ENCODE measurements around the gene SMYD2. TPM values are rescaled to one million over a fixed set of nuclear protein-coding genes. Genes with fewer than 3 reads are reported as not detected.

SMYD2 gene
- polyA plus RNA-seq, 3 donors = 14.2 to 28.4 (median 23.6) TPM

GRCh38 chr1:214319938-214320337 lies 39.0 kb downstream of the SMYD2 start:
- Mint-ChIP-seq H3K4me3 (no peak overlapping the region), H3K9me3 (no peaks in the 10 kb centered on the region), H3K27me3 (ENCODE audit: low read depth in 3 of 3) (no peaks in the 10 kb centered on the region), H3K4me1 (peaks cover 5% of the 10 kb centered on the region), H3K27ac (no peak overlapping the region), H3K36me3 (peaks cover 45 to 49% of the 10 kb centered on the region in 2 donors)
- TF ChIP-seq CTCF (IDR thresholded peaks at IDR 0.05) = peak; percentile 21
- intact Hi-C loops (cut with micrococcal nuclease) = no loop called here
- DNase-seq = no peak
- Histone ChIP-seq H3K9me3 (replicated peaks in 1 of 2; ENCODE audit: control insufficient read depth in 1 of 2, insufficient read depth in 1 of 2, low read length in 2 of 2) (no peaks in the 10 kb centered on the region), H2AFZ (ENCODE audit: insufficient read depth, low read depth, low read length, poor library complexity, severe bottlenecking) (no peak overlapping the region), H4K20me1 (ENCODE audit: insufficient read depth, low read length) (no peaks in the 10 kb centered on the region), H3K27ac (ENCODE audit: low read depth in 1 of 2, low read length in 2 of 2) (no peak overlapping the region), H3K79me2 (ENCODE audit: insufficient read depth, low read length) (no peaks in the 10 kb centered on the region), H3K36me3 (replicated peaks in 1 of 2; ENCODE audit: control insufficient read depth in 1 of 2, insufficient read depth in 2 of 2, low read length in 2 of 2) (peaks cover 10 to 33% of the 10 kb centered on the region in 2 donors), H3K4me1 (ENCODE audit: control insufficient read depth in 1 of 2, insufficient read depth in 2 of 2, low read length in 2 of 2) (no peaks in the 10 kb centered on the region), H3K4me3 (replicated peaks in 1 of 3; ENCODE audit: low read depth in 2 of 3, low read length in 3 of 3) (no peak overlapping the region), H3K27me3 (ENCODE audit: control insufficient read depth in 2 of 2, insufficient read depth in 2 of 2, low read length in 2 of 2) (no peaks in the 10 kb centered on the region), H3K9ac (ENCODE audit: insufficient read depth, low read length, poor library complexity, severe bottlenecking) (no peak overlapping the region), H3K4me2 (replicated peaks; ENCODE audit: extremely low read depth, low read length, poor library complexity, severe bottlenecking) (no peak overlapping the region)
- WGBS (ENCODE audit: insufficient coverage) = 100% methylated on average over 1 of the region's 5 CpGs

GRCh38 chr1:214321705-214322453 lies 40.9 kb downstream of the SMYD2 start:
- no peak for DNase-seq
- H3K27me3 ChIP-seq (ENCODE audit: control insufficient read depth in 2 of 2, insufficient read depth in 2 of 2, low read length in 2 of 2) = no peaks in the 10 kb centered on the region
- no peak overlapping the region for H3K4me2 ChIP-seq (replicated peaks; ENCODE audit: extremely low read depth, low read length, poor library complexity, severe bottlenecking)
- H3K36me3 ChIP-seq (replicated peaks in 1 of 2; ENCODE audit: control insufficient read depth in 1 of 2, insufficient read depth in 2 of 2, low read length in 2 of 2) = peaks cover 20 to 33% of the 10 kb centered on the region in 2 donors
- no peak overlapping the region for H3K4me3 Mint-ChIP-seq
- peaks cover 5% of the 10 kb centered on the region for H3K4me1 Mint-ChIP-seq
- no peak for TF ChIP-seq CTCF (IDR thresholded peaks at IDR 0.05)
- H3K9ac ChIP-seq (ENCODE audit: insufficient read depth, low read length, poor library complexity, severe bottlenecking) = no peak overlapping the region
- WGBS (ENCODE audit: insufficient coverage) = no CpG with 5 or more reads among the region's 5 CpGs
- H3K9me3 ChIP-seq (replicated peaks in 1 of 2; ENCODE audit: control insufficient read depth in 1 of 2, insufficient read depth in 1 of 2, low read length in 2 of 2) = no peaks in the 10 kb centered on the region
- no peaks in the 10 kb centered on the region for H4K20me1 ChIP-seq (ENCODE audit: insufficient read depth, low read length)
- no peak overlapping the region for H3K4me3 ChIP-seq (replicated peaks in 1 of 3; ENCODE audit: low read depth in 2 of 3, low read length in 3 of 3)
- no peak overlapping the region for H2AFZ ChIP-seq (ENCODE audit: insufficient read depth, low read depth, low read length, poor library complexity, severe bottlenecking)
- intact Hi-C loops (cut with micrococcal nuclease) = no loop called here
- no peaks in the 10 kb centered on the region for H3K79me2 ChIP-seq (ENCODE audit: insufficient read depth, low read length)
- H3K27me3 Mint-ChIP-seq (ENCODE audit: low read depth in 3 of 3) = no peaks in the 10 kb centered on the region
- H3K9me3 Mint-ChIP-seq = no peaks in the 10 kb centered on the region
- H3K27ac Mint-ChIP-seq = no peak overlapping the region
- H3K4me1 ChIP-seq (ENCODE audit: control insufficient read depth in 1 of 2, insufficient read depth in 2 of 2, low read length in 2 of 2) = no peaks in the 10 kb centered on the region
- H3K36me3 Mint-ChIP-seq = peaks cover 46 to 48% of the 10 kb centered on the region in 2 donors
- H3K27ac ChIP-seq (ENCODE audit: low read depth in 1 of 2, low read length in 2 of 2) = no peak overlapping the region

All from CD14-positive monocyte (primary cell).